Measurements from ENCODE around the gene GNB5.
A peak's percentile ranks its signal among the peaks of the same experiment; 100 is the strongest.

GNB5 gene

DNA sequence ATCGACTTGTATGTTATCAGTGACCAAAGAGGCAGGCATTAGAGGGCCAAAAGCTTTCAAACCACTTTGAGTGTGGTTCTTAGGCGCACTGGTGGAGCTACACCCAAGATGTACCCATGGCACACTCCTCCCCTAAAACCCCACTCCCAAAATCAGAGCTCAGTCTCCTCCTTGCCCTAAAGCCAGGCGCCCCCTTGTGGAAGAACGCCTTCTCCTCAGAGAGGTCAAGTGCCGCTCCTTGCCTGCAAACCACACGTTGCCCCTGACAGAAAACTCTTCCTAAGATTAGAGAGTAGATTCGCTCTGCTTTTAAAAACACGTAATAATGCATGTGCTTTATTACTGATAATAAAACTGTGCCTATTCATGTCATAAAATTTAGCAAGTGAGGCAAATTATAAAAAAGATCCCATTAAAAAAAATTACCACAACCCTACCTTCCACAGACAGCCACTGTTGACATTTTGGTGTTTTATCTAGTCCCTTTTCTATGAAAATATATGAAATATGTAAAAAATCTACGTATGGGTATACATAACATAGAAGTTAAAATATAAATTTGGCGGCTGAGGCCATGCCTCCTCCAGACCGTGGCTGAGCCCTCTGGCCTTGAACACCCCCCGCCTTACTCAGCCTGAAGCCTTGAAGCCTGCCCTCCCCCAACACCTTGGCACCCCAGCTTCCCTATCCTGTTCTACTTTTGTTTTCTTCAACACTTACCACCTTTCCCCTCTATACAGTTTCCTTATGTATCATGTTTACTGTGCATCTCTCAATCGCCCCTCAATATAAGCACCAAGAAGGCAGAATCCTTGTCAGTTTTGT, 112.1 kb downstream of the GNB5 start:
- peak overlapping the region; percentile 62 for H3K27ac ChIP-seq
- TF ChIP-seq, protein P1, sequence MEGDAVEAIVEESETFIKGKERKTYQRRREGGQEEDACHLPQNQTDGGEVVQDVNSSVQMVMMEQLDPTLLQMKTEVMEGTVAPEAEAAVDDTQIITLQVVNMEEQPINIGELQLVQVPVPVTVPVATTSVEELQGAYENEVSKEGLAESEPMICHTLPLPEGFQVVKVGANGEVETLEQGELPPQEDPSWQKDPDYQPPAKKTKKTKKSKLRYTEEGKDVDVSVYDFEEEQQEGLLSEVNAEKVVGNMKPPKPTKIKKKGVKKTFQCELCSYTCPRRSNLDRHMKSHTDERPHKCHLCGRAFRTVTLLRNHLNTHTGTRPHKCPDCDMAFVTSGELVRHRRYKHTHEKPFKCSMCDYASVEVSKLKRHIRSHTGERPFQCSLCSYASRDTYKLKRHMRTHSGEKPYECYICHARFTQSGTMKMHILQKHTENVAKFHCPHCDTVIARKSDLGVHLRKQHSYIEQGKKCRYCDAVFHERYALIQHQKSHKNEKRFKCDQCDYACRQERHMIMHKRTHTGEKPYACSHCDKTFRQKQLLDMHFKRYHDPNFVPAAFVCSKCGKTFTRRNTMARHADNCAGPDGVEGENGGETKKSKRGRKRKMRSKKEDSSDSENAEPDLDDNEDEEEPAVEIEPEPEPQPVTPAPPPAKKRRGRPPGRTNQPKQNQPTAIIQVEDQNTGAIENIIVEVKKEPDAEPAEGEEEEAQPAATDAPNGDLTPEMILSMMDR (conservative IDR thresholded peaks at IDR 0.05), result peak; percentile 93
- TF ChIP-seq ZFX (IDR thresholded peaks at IDR 0.05), result no peak

DNA sequence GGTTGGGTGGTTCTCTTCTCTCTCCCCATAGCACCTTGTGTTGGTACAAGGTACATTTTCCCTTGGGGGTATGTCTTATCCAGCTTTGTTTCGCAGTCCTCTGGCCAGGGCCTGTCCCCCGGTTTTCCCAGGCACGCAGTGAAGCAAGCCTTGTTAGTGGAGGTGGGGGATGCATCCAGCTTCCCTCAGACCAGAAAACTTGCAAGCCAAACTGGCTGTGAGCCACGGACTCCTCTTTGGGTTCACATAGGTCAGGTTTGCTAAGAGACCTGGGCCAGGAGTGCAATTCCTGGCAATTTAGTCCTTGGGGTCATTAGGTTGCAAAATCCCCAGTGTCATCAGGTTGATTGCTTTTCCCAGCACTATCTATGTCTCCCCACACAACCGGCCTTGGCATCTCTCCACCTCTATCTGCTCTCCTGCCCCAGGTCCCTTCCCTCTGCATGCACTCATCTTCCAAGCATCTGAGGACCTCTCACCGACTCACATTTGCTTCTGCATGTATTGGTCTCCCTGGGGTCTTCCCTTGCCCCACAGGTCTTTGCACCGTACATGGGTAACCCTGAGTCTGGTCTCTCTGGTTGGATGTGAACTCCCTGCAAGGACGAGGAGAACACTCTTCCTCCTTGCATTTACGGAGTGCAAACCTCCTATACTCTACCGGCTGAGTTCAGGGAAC, 112.9 kb downstream of the GNB5 start:
- H3K27ac ChIP-seq, result peak overlapping the region; percentile 62
- TF ChIP-seq ZFX (IDR thresholded peaks at IDR 0.05), result no peak
- TF ChIP-seq, protein P1 (conservative IDR thresholded peaks at IDR 0.05), result no peak

DNA sequence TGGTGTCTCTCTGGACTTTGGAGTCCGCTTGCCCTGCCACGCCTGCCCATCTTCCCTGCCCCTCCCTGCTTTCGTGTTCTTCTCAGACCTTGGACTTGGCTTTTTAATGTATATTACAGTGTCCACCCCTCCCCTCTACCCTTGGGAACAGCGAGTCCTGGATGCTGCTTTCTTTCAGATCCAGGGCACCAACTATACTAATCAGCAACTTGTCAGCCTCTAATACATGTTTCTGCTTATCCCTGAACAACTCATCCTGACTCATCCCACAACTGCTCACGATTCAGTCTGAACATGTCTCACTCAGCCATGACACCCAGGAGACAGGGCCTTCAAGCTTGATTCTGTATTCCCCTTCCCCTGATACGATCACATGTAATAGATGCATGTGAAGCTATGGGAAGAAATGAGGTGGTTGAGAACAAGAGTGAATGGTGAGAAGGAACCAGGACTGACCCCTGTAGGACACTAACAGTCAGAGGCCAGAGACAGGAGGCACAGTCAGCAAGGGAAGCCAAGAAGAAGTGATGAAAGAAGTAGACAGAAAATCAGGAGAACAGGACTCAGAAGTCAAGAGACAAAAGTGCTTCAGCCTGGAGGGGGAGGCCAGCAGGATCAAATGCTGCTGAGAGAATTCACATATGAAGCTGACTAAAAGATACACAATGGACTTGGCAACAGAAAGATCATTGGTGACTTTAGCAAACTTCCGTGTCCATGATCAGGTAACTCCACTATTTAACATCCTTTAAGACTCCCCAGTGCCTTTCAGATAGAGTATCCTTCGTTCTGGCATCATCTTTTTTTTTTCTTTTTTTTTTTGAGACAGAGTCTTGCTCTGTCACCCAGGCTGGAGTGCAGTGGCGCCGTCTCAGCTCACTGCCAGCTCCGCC, 114.1 kb downstream of the GNB5 start:
- TF ChIP-seq, protein P1 (conservative IDR thresholded peaks at IDR 0.05), result no peak
- TF ChIP-seq ZFX (IDR thresholded peaks at IDR 0.05), result no peak
- peak overlapping the region; percentile 62 for H3K27ac ChIP-seq

DNA sequence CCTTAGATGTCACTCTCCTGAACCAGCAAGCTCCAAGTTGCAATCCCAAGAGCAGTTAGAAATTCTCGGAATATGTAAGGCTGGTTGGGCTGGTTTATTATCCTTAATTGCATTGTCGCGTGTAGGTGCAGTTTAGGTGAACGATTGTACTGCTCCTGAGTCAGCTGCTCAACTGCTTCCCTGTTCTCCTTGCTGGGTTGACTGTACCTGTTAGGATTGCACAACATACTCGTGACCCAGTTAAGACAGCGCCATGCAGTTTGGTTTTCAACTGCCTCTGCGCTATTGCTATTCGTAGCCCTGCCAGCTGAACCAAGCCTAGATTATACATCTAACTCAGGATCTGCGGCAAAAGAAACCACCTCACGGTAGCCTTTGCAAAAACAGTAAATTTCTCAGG, 119.6 kb downstream of the GNB5 start:
- TF ChIP-seq ZFX (IDR thresholded peaks at IDR 0.05), result no peak
- TF ChIP-seq, protein P1 (conservative IDR thresholded peaks at IDR 0.05), result no peak
- H3K27ac ChIP-seq, result peak overlapping the region; percentile 93

DNA sequence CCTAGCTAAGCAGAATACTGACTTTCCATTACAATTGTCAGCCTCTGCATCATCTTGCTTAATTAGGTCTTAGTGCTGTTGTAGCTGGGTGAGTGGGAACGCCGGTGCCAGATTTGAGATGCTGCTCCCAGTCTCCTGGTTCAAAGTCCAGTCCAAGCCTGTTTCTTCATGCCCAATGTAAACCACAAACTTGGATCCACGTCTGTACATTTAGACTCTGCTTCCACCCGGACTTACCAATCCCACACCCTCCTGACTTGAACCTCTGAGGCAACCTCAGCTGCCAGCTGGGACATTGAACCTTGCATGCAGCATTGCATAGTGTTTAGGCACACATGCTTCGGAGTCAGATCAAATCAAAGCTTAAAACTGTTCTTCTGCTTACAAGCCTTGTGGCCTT, 121.6 kb downstream of the GNB5 start:
- TF ChIP-seq, protein P1 (conservative IDR thresholded peaks at IDR 0.05), result no peak
- TF ChIP-seq ZFX (IDR thresholded peaks at IDR 0.05), result no peak
- H3K27ac ChIP-seq, result no peak overlapping the region; the same call in 1 of the 2 replicates

DNA sequence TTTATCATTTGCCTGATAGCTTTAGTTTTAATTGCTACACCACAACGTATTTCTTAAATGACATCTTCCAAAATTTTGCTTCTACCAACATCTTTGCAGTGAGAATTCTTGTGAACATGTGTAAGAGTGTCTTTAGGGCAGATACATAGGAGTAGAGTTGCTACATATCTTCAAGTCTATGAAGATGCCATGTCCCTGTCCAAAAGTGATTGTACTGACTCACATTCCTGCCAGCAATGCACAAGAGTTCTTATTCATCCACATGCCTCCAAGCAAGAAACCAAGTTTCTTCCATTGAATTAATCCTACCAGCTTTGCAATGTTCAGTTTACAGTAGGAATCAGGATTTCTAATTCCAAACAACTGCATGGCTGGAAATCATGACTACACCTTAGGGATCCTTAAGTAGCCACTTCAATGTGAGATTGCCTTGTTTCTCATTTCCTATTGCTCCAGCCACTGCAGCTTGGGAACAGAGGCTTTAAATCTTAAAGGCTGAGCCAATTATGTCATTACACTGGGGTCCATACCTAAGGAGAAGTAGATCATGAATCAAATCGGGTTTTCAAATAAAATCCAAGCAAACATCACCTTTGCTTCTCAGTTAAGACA, 123.1 kb downstream of the GNB5 start:
- no peak overlapping the region; the same call in 1 of the 2 replicates for H3K27ac ChIP-seq
- TF ChIP-seq, protein P1 (conservative IDR thresholded peaks at IDR 0.05), result no peak
- TF ChIP-seq ZFX (IDR thresholded peaks at IDR 0.05), result no peak
